ENCODE results near the gene DNAJC3. TPM values are rescaled to one million over a fixed set of nuclear protein-coding genes. Genes with fewer than 3 reads are reported as not detected.
"Not testable (repeated sequence)": the region's sequence is repeated elsewhere in the genome, so short reads cannot be mapped to it uniquely, and the experiment has no call there.

The DNAJC3 gene
- total RNA-seq, 1 donor from 2014 or later: 21.4 TPM

GRCh38 chr13:95734124-95734523 lies 57.2 kb downstream of the DNAJC3 start:
- H3K4me3 ChIP-seq (ENCODE audit: low read depth, low read length): no peak overlapping the region
- DNase-seq (ENCODE audit: low read depth): no peak
- no peak for TF ChIP-seq CTCF (conservative IDR thresholded peaks at IDR 0.05; ENCODE audit: low read depth, low read length)

DNA sequence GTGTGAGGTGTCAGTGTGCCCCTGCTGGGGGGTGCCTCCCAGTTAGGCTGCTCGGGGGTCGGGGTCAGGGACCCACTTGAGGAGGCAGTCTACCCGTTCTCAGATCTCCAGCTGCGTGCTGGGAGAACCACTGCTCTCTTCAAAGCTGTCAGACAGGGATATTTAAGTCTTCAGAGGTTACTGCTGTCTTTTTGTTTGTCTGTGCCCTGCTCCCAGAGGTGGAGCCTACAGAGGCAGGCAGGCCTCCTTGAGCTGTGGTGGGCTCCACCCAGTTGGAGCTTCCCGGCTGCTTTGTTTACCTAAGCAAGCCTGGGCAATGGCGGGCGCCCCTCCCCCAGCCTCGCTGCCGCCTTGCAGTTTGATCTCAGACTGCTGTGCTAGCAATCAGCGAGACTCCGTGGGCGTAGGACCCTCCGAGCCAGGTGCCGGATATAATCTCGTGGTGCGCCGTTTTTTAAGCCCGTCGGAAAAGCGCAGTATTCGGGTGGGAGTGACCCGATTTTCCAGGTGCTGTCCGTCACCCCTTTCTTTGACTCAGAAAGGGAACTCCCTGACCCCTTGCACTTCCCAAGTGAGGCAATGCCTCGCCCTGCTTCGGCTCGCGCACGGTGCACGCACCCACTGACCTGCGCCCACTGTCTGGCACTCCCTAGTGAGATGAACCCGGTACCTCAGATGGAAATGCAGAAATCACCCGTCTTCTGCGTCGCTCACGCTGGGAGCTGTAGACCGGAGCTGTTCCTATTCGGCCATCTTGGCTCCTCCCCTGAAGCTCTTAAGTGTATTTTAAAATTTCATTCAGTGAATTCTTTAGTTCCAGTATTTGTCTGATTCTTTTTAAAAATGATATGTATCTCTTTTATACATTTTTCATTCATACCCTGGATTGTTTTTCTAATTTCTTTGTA lies 63.4 kb downstream of the DNAJC3 start:
- not testable (repeated sequence) for H3K4me3 ChIP-seq (ENCODE audit: low read depth, low read length); DNase-seq (ENCODE audit: low read depth)

DNA sequence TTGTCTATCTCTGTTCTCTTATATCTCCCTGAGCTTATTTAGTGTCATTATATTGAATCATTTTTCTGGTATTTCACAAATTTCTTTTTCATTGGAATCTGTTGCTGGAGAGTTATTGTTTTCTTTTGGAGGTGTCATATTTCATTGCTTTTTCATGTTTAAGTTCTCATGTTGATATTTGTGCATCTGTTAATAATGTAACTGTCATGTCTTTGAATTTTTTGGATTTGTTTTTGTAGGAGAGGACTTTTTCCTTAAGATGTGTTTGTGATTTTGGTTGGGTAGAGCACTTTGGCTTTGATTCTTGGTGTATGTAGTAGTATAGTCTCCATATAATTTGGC lies 64.0 kb downstream of the DNAJC3 start:
- H3K4me3 ChIP-seq (ENCODE audit: low read depth, low read length): no peak overlapping the region
- DNase-seq (ENCODE audit: low read depth): no peak
- no peak for TF ChIP-seq CTCF (conservative IDR thresholded peaks at IDR 0.05; ENCODE audit: low read depth, low read length)

- no peak overlapping the region for H3K4me3 ChIP-seq (ENCODE audit: low read depth, low read length)
- TF ChIP-seq CTCF (conservative IDR thresholded peaks at IDR 0.05; ENCODE audit: low read depth, low read length): no peak
- no peak for DNase-seq (ENCODE audit: low read depth)
These were observed 64.9 kb downstream of the DNAJC3 start for GRCh38 chr13:95741584-95742563.

DNA sequence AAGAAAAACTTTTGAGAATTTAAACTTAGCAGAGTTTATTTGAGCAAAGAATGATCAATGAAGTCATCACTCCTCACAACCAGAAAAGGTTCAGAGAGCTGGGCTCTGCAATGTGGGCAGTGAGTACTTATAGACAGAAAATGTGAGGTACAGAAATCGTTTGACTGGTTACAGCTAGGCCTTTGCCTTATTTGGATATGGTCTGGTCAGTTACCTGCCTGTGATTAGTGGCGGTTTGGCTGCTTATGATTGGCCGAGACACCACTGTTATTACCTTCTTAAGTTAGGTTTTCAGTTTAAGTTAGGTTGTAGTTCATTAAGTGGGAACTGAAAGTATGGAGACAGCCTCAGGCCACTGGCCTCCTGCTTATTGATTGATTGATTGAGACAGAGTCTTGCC lies 66.3 kb downstream of the DNAJC3 start:
- H3K4me3 ChIP-seq (ENCODE audit: low read depth, low read length): no peak overlapping the region
- TF ChIP-seq CTCF (conservative IDR thresholded peaks at IDR 0.05; ENCODE audit: low read depth, low read length): no peak
- no peak for DNase-seq (ENCODE audit: low read depth)

GRCh38 chr13:95745289-95745688 lies 68.3 kb downstream of the DNAJC3 start:
- TF ChIP-seq CTCF (conservative IDR thresholded peaks at IDR 0.05; ENCODE audit: low read depth, low read length): no peak

GRCh38 chr13:95745752-95746151 lies 68.8 kb downstream of the DNAJC3 start:
- H3K4me3 ChIP-seq (ENCODE audit: low read depth, low read length): no peak overlapping the region
- DNase-seq (ENCODE audit: low read depth): no peak
- peak; percentile 29 for TF ChIP-seq CTCF (conservative IDR thresholded peaks at IDR 0.05; ENCODE audit: low read depth, low read length)

More at GRCh38 chr13:95745289-95745688, 68.3 kb downstream of the DNAJC3 start:
- no peak overlapping the region for H3K4me3 ChIP-seq (ENCODE audit: low read depth, low read length)
- DNase-seq (ENCODE audit: low read depth): no peak

Measured in epithelial cell of proximal tubule (primary cell).